Measurements from ENCODE around the gene LSM3.

LSM3 gene

GRCh38 chr3:14158370-14158769 is 20.2 kb upstream of the LSM3 start:
- DNase-seq: no peak

- no peak for DNase-seq
Measured at GRCh38 chr3:14159426-14159825, 19.2 kb upstream of the LSM3 start.

- no peak for DNase-seq
Measured at GRCh38 chr3:14161282-14161681, 17.3 kb upstream of the LSM3 start.

GRCh38 chr3:14162178-14162577 is 16.4 kb upstream of the LSM3 start:
- DNase-seq: no peak

- no peak for DNase-seq
Measured at GRCh38 chr3:14166877-14167603, 11.6 kb upstream of the LSM3 start.

GRCh38 chr3:14169435-14169834 is 9.2 kb upstream of the LSM3 start:
- no peak for DNase-seq

GRCh38 chr3:14169871-14170270 is 8.7 kb upstream of the LSM3 start:
- no peak for DNase-seq

- no peak for DNase-seq
Measured at GRCh38 chr3:14170531-14171159, 8.0 kb upstream of the LSM3 start.

- no peak for DNase-seq
Measured at GRCh38 chr3:14172496-14172895, 6.1 kb upstream of the LSM3 start.

GRCh38 chr3:14174483-14174882 is 4.1 kb upstream of the LSM3 start:
- DNase-seq: no peak

GRCh38 chr3:14175383-14176037 is 3.1 kb upstream of the LSM3 start:
- DNase-seq: no peak

- DNase-seq: no peak
Measured at GRCh38 chr3:14177580-14178246, 904 bp upstream of the LSM3 start.

GRCh38 chr3:14179114-14179465 is 473 bp downstream of the LSM3 start:
- no peak for DNase-seq

GRCh38 chr3:14179795-14180194 is 1.2 kb downstream of the LSM3 start:
- no peak for DNase-seq

- DNase-seq: no peak
Measured at GRCh38 chr3:14181253-14181652, 2.6 kb downstream of the LSM3 start.

- DNase-seq: no peak
Measured at GRCh38 chr3:14183015-14183577, 4.5 kb downstream of the LSM3 start.

GRCh38 chr3:14186854-14187458 is 8.3 kb downstream of the LSM3 start:
- DNase-seq: no peak

GRCh38 chr3:14188041-14188754 is 9.6 kb downstream of the LSM3 start:
- DNase-seq: no peak

- no peak for DNase-seq
Measured at GRCh38 chr3:14194865-14195264, 16.2 kb downstream of the LSM3 start.

- DNase-seq: no peak
Measured at GRCh38 chr3:14199641-14200040, 21.0 kb downstream of the LSM3 start.

- DNase-seq: no peak
Measured at GRCh38 chr3:14200276-14200675, 21.7 kb downstream of the LSM3 start.

GRCh38 chr3:14200841-14201240 is 22.2 kb downstream of the LSM3 start:
- DNase-seq: no peak

Measured in NCI-H345 (cell line).